ENCODE results near the gene BRINP2.

DNA sequence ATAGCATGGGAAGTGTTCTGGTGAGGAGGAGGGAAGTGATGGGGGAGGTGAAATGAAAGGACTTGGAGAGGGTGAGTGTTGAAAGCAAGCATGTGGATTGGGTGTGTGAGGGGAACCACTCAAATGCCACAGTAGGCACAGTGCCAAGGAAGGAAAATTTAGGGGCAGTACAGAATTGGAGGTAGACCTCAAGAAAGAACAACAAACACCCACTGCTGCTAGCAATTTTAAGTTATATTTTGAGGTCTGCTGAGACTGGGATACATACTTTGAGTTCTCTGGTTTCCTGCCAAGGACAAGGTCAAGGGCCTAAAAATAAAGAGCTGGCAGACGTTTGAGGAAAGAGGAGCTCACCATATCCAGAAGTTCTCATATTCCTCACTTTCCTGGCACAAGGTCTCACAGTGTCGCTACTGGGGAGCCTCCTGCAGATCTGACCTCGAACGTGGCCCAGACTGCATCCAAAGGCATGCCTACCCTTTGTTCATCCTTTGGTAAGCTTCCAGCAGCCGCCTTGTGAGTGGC, 104.0 kb downstream of the BRINP2 start:
- TF ChIP-seq CTCF (IDR thresholded peaks at IDR 0.05) (no peak), POLR2A (IDR thresholded peaks at IDR 0.05) (no peak)

Data from heart left ventricle (tissue), 13 donors.